Inferior parietal cortex (tissue), 1 donor: ENCODE data around the gene IRF7.

ENCODE experiments used
- DNase-seq: peaks from one replicate; pipeline ENCODE4 v3.0.0-alpha.2; 2016; ENCODE audit errors: extremely low spot score

Gene IRF7

DNA sequence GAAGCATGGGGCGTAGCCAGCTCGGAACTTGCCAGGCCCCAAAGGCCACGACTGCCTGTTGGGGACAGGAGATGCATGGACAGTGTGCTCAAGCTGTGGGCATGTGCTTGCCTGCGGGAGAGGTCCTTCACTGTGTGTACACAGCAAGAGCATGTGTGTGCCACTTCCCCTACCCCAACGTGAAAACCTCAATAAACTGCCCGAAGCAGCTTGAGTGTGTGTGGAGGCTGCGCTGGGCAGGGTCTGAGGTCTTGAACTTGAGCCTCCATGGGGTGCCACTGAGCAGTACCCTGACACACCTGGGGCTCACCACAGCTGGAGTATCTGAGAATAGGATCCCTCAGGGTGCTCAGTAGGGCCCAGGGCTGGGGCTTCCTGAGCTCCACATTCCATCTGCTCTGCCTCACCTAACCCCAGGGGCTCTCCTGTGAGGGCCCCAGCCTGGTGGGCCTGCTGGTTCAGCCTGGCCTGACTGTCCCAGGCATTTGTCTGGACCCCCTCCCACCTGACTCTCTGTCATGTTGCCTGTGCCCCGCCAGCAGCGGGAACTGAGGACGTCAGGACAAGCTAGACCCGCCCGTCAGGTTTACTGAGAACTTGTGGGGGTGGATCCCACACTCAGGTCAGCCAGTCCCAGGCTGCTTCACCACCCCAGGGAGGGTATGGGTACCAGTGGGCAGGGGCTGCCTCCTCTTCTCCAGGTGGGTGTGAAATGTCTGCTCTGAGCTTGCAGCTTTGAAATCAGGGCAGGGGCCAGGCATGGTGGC is 51.8 kb downstream of the IRF7 start:
- no peak for DNase-seq

DNA sequence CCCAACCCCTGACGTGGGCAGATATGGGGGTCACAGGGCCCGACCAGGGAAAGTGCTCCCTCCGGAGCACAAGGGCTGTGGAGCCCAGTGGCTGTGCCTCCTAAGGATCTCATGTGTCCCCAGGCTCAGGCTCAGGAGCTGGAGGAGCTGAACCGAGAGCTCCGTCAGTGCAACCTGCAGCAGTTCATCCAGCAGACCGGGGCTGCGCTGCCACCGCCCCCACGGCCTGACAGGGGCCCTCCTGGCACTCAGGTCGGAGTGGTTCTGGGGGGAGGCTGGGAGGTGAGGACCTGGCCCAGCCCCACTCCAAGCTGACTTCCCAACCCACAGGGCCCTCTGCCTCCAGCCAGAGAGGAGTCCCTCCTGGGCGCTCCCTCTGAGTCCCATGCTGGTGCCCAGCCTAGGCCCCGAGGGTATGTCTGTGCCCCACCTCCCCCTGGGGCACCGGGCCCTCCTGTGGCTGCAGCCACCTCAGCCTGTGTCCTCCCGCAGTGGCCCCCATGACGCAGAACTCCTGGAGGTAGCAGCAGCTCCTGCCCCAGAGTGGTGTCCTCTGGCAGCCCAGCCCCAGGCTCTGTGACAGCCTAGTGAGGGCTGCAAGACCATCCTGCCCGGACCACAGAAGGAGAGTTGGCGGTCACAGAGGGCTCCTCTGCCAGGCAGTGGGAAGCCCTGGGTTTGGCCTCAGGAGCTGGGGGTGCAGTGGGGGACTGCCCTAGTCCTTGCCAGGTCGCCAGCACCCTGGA is 52.5 kb downstream of the IRF7 start:
- no peak for DNase-seq
